ENCODE measurements around the gene ATP2A2.
"Not testable (repeated sequence)": the region's sequence is repeated elsewhere in the genome, so short reads cannot be mapped to it uniquely, and the experiment has no call there.

The ATP2A2 gene

GRCh38 chr12:110280779-110281548 is at the start of gene ATP2A2:
Gene ATP2A2 (plus strand): TSS chr12:110281247. CDS start chr12:110281790, 543 bp downstream.
- DNase-seq (ENCODE audit: low read depth in 2 of 2, low spot score in 1 of 2), result peak; percentile 77 to 80

GRCh38 chr12:110233212-110233903 is 47.7 kb upstream of the ATP2A2 start:
- no peak for DNase-seq (ENCODE audit: low read depth in 2 of 2, low spot score in 1 of 2)

GRCh38 chr12:110234331-110234751 is 46.7 kb upstream of the ATP2A2 start:
- DNase-seq (ENCODE audit: low read depth in 2 of 2, low spot score in 1 of 2), result no peak

GRCh38 chr12:110234755-110235154 is 46.3 kb upstream of the ATP2A2 start:
- DNase-seq (ENCODE audit: low read depth in 2 of 2, low spot score in 1 of 2), result no peak

- DNase-seq (ENCODE audit: low read depth in 2 of 2, low spot score in 1 of 2), result no peak
Measured at GRCh38 chr12:110235383-110235782, 45.7 kb upstream of the ATP2A2 start.

GRCh38 chr12:110243227-110243626 is 37.8 kb upstream of the ATP2A2 start:
- DNase-seq (ENCODE audit: low read depth in 2 of 2, low spot score in 1 of 2), result no peak

GRCh38 chr12:110244372-110244771 is 36.7 kb upstream of the ATP2A2 start:
- no peak for DNase-seq (ENCODE audit: low read depth in 2 of 2, low spot score in 1 of 2)

- no peak for DNase-seq (ENCODE audit: low read depth in 2 of 2, low spot score in 1 of 2)
Measured at GRCh38 chr12:110244829-110245228, 36.2 kb upstream of the ATP2A2 start.

GRCh38 chr12:110245369-110245772 is 35.7 kb upstream of the ATP2A2 start:
- peak in 1 of 2 donors; percentile 10 for DNase-seq (ENCODE audit: low read depth in 2 of 2, low spot score in 1 of 2)

GRCh38 chr12:110246636-110247339 is 34.3 kb upstream of the ATP2A2 start:
- no peak for DNase-seq (ENCODE audit: low read depth in 2 of 2, low spot score in 1 of 2)

- no peak for DNase-seq (ENCODE audit: low read depth in 2 of 2, low spot score in 1 of 2)
Measured at GRCh38 chr12:110247340-110248095, 33.5 kb upstream of the ATP2A2 start.

- DNase-seq (ENCODE audit: low read depth in 2 of 2, low spot score in 1 of 2), result no peak
Measured at GRCh38 chr12:110248096-110248447, 33.0 kb upstream of the ATP2A2 start.

GRCh38 chr12:110249105-110249504 is 31.9 kb upstream of the ATP2A2 start:
- DNase-seq (ENCODE audit: low read depth in 2 of 2, low spot score in 1 of 2), result no peak

- DNase-seq (ENCODE audit: low read depth in 2 of 2, low spot score in 1 of 2), result no peak
Measured at GRCh38 chr12:110249716-110250225, 31.3 kb upstream of the ATP2A2 start.

GRCh38 chr12:110251381-110251780 is 29.7 kb upstream of the ATP2A2 start:
- no peak for DNase-seq (ENCODE audit: low read depth in 2 of 2, low spot score in 1 of 2)

GRCh38 chr12:110252716-110253115 is 28.3 kb upstream of the ATP2A2 start:
- DNase-seq (ENCODE audit: low read depth in 2 of 2, low spot score in 1 of 2), result no peak

GRCh38 chr12:110253176-110253575 is 27.9 kb upstream of the ATP2A2 start:
- DNase-seq (ENCODE audit: low read depth in 2 of 2, low spot score in 1 of 2), result no peak

GRCh38 chr12:110254971-110255540 is 26.0 kb upstream of the ATP2A2 start:
- DNase-seq (ENCODE audit: low read depth in 2 of 2, low spot score in 1 of 2), result no peak

GRCh38 chr12:110255890-110256456 is 25.1 kb upstream of the ATP2A2 start:
- DNase-seq (ENCODE audit: low read depth in 2 of 2, low spot score in 1 of 2), result not testable (repeated sequence)

- DNase-seq (ENCODE audit: low read depth in 2 of 2, low spot score in 1 of 2), result no peak
Measured at GRCh38 chr12:110256780-110257431, 24.1 kb upstream of the ATP2A2 start.
